ELF-1 (cell line): ENCODE results near the gene CYREN.
"Not testable (repeated sequence)": the region's sequence is repeated elsewhere in the genome, so short reads cannot be mapped to it uniquely, and the experiment has no call there.

Source experiments
- DNase-seq: peaks from one replicate; pipeline ENCODE4 v3.0.0-alpha.2; 2016; ENCODE audit warnings: low read depth, low spot score

The CYREN gene

GRCh38 chr7:135170274-135170997 lies at the start of gene CYREN:
Gene CYREN, minus strand, starts transcription at chr7:135170707. Its CDS starts 1,785 bp downstream, at chr7:135168922.
- peak; percentile 96 for DNase-seq

GRCh38 chr7:135217645-135218509 lies 47.4 kb upstream of the CYREN start:
- DNase-seq: no peak

- no peak for DNase-seq
These were observed 45.2 kb upstream of the CYREN start for GRCh38 chr7:135215698-135216097.

GRCh38 chr7:135215180-135215579 lies 44.7 kb upstream of the CYREN start:
- no peak for DNase-seq

GRCh38 chr7:135213831-135214230 lies 43.3 kb upstream of the CYREN start:
- peak; percentile 85 for DNase-seq

GRCh38 chr7:135211946-135212685 lies 41.6 kb upstream of the CYREN start:
- not testable (repeated sequence) for DNase-seq

GRCh38 chr7:135211179-135211945 lies 40.9 kb upstream of the CYREN start, which contains the start of gene WDR91:
Gene WDR91, minus strand, starts transcription at chr7:135211526. Its CDS starts 24 bp downstream, at chr7:135211502.
- peak; percentile 95 for DNase-seq

GRCh38 chr7:135210888-135211178 lies 40.3 kb upstream of the CYREN start:
- no peak for DNase-seq

- DNase-seq: no peak
These were observed 38.8 kb upstream of the CYREN start for GRCh38 chr7:135209225-135209834.

- DNase-seq: no peak
These were observed 37.7 kb upstream of the CYREN start for GRCh38 chr7:135208102-135208793.

- no peak for DNase-seq
These were observed 37.0 kb upstream of the CYREN start for GRCh38 chr7:135207406-135208101.

GRCh38 chr7:135206941-135207391 lies 36.5 kb upstream of the CYREN start:
- no peak for DNase-seq

- DNase-seq: no peak
These were observed 35.3 kb upstream of the CYREN start for GRCh38 chr7:135205850-135206249.

GRCh38 chr7:135204876-135205275 lies 34.4 kb upstream of the CYREN start:
- no peak for DNase-seq

GRCh38 chr7:135204341-135204749 lies 33.8 kb upstream of the CYREN start:
- no peak for DNase-seq

- no peak for DNase-seq
These were observed 30.8 kb upstream of the CYREN start for GRCh38 chr7:135201350-135201749.

GRCh38 chr7:135200821-135201331 lies 30.4 kb upstream of the CYREN start:
- DNase-seq: no peak

- no peak for DNase-seq
These were observed 28.9 kb upstream of the CYREN start for GRCh38 chr7:135199439-135199838.

- no peak for DNase-seq
These were observed 27.6 kb upstream of the CYREN start for GRCh38 chr7:135197906-135198655.
